NCI-H345 (cell line): ENCODE measurements around the gene ANKHD1.
"Not testable (repeated sequence)": the region's sequence is repeated elsewhere in the genome, so short reads cannot be mapped to it uniquely, and the experiment has no call there.

Source experiments
- DNase-seq: peaks from one replicate; lab custom pipeline; 2025; lab: John Stamatoyannopoulos, UW

Gene ANKHD1

DNA sequence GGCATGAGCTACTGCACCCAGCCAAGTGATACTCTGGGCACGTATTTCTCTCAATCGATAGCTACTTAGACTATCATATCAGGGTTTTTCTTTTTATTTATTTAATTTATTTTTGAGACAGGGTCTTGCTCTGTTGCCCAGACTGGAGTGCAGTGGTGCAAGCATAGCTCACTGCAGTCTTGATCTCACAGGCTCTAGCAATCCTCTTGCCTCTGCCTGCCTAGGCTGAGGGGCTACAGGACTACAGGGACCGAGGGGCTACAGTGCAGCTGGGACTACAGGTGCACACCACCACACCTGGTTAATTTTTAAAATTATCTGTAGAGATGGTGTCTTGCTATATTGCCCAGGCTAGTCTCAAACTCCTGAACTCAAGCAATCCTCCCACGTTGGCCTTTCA is 20.3 kb upstream of the ANKHD1 start:
- no peak for DNase-seq

DNA sequence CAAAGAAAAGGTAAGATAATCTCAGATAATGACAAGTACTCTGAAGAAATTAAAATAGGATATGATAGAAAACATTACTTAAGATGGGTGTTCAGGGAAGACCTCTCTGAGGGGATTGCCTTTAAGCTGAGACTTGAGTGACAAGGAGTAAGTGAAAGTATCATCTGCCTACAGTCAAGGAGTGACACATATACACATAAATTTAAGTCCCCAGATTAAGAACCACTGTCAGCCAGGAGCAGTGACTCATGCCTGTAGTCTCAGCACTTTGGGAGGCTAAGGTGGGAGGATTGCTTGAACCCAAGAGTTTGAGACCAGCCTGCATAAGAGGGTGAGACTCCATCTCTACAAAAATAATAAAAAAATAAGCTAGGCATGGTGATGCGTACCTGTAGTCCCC is 19.7 kb upstream of the ANKHD1 start:
- no peak for DNase-seq

- DNase-seq: no peak
Measured at GRCh38 chr5:140382866-140383265, 18.8 kb upstream of the ANKHD1 start.

GRCh38 chr5:140383300-140383699 is 18.3 kb upstream of the ANKHD1 start:
- DNase-seq: no peak

- no peak for DNase-seq
Measured at GRCh38 chr5:140388052-140388451, 13.6 kb upstream of the ANKHD1 start.

DNA sequence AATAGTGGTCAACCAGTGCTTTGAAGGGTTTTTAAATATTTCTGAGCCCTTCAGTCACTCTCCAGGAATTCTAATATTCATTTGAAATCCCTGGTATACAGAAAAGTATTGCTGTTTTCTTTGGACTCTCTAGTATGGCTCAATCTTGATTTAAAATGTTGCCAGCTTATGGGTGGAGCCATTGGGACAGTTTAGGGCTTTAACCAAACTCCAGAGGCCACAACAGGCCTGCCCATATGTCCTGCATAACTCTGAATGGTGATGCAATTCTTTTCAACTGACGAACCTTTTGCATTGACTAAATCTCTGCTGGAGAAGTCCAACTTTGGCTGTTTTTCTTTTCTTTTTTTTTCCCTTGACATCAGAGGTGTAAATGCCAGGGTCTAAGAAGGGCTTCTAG is 10.3 kb upstream of the ANKHD1 start:
- no peak for DNase-seq

DNA sequence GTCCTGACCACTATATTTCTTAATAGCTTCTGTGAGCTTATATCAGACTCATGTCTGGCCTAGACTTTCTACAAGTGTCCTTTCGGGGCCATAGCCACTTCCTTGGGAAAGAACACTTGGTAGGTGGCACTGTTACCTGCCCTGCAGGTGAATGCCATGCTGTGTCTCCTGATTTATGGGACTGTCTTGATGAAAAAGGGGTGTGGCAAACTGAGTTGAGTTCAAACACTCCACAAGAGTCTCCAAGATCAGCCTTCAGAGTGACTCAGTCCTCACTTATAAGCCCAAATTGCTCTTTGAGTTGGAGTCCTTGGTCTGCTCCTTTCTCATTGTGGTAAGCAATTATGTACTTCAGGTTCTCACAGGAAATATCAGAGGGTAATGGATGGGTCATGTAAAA is 9.9 kb upstream of the ANKHD1 start:
- no peak for DNase-seq

- DNase-seq: no peak
Measured at GRCh38 chr5:140393738-140394137, 7.9 kb upstream of the ANKHD1 start.

DNA sequence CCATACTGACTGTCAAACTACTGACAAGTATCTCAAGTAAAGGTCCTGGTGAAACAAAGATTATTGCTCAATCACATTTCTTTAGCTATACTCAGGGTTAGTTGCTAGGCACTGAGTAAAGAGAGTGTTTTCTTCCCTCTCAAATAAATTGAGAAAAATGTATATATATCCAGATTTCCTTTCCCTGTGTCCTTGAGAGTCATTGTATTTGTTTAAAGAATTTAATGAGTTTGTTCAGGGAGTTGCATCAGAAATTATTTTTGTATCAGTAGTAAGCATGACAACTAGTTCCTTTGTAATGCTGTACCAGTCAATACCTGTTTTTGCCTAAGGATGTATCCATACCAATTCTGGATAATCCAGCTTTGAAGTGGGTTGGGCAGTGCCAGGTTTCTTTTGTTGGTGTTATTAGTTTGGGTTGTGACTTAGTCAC is 3.2 kb upstream of the ANKHD1 start:
- no peak for DNase-seq

DNA sequence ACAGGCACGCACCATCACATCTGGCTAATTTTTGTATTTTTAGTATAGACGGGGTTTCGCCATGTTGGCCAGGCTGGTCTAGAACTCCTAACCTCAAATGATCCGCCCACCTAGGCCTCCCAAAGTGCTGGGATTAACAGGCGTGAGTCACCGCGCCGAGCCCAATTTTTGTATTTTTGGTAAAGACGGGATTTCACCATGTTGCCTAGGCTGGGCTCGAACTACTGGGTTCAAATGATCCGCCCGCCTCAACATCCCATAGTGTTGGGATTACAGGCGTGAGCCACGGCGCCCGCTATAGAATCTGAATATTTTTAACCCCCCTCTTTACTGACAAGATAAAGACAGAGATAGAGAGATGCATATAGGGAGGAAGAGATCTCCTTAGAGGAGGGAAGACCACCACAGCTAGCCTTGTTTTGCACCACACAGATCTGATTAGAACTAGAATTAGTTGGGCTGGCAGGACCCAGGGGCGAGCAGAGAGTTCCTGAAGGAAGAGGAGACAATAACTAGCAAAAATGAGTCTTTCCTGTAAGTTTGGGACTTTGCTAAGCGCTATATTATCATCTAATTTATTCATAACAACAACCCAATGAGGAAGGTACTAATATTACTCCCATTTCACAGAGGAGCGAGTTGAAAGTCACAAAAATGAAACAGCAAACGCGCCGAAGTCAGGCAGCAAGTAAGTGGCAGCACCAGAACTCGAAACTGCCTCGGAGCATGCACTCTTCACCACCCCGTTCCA is 1.5 kb upstream of the ANKHD1 start:
- peak; percentile 61 for DNase-seq

GRCh38 chr5:140400730-140401361 is 787 bp upstream of the ANKHD1 start:
- peak; percentile 96 for DNase-seq

- peak; percentile 31 for DNase-seq
Measured at GRCh38 chr5:140402258-140403074, 833 bp downstream of the ANKHD1 start.

DNA sequence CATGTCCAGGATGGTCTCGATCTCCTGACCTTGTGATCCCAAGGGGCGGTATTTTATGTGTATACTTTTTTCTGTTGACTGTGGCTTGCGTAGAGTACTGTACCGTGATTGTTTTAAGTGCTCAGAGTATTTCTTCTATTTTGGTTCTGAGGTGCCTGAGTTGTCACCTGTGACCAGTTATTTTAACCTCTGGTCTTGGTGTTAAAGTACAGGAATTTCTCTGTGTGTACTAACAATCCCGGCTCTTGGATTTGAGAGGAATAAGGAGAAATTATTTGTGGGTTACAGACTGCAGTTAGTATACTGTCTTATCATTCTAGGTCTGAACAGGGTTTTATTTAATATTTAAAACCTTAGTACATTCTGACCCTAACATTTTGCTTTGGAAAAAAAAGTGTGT is 2.0 kb downstream of the ANKHD1 start:
- DNase-seq: no peak

- peak; percentile 52 for DNase-seq
Measured at GRCh38 chr5:140408750-140409241, 7.2 kb downstream of the ANKHD1 start.

DNA sequence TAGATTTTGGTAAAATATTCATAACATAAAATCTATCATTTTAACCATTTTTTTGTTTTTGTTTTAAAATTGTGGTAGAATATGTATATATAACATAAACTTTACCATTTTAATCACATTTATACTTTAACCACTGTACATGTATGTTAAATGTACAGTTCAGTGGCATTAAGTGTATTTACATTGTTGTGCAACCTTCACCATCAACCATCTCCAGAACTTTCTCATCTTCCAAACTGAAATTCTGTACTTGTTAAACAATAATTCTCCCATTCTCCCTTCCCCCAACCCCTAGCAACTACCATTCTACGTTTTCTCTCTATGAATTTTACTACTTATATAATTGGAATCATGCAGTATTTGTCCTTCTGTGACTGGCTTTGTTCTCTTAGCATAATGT is 11.6 kb downstream of the ANKHD1 start:
- DNase-seq: no peak

- DNase-seq: no peak
Measured at GRCh38 chr5:140417235-140417634, 15.6 kb downstream of the ANKHD1 start.

DNA sequence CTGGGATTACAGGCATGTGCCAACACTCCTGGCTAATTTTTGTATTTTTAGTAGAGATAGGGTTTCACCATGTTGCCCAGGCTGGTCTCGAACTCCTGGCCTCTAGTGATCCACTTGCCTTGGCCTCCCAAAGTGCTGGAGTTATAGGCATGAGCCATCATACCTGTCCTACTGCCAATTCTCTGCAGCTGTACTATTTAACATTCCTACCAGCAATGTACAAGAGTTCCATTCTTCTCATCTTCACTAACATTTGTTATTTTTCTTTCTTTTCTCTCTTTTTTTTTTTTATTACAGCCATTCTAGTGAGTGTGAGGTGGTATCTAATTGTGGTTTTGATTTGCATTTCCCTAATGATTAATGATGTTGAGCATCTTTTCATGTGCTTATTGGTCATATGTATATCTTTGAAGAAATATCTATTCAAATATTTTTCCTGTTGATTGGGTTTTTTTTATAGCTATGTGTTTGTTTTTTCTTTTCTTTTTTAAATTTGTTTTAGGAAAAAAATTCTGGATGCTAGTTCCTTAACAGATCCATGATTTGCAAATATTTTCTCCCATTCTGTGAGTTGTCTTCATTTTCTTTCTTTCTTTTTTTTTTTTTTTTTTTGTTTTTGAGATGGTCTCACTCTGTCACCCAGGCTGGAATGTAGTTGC is 17.4 kb downstream of the ANKHD1 start:
- DNase-seq: no peak

DNA sequence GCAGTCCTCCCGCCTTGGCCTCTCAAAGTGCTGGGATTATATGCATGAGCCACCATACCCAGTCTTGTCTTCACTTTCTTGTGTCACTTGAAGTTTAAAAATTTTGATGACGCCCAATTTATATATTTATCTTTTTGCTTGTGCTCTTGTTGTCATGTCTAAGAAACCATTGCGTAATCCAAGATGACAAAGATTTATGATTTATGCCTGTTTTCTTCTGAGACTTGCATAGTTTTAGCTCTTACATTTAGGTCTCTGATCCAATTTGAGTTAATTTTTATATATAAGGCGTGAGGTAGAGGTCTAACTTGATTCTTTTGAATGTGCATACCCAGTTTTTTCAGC is 18.6 kb downstream of the ANKHD1 start:
- DNase-seq: no peak

DNA sequence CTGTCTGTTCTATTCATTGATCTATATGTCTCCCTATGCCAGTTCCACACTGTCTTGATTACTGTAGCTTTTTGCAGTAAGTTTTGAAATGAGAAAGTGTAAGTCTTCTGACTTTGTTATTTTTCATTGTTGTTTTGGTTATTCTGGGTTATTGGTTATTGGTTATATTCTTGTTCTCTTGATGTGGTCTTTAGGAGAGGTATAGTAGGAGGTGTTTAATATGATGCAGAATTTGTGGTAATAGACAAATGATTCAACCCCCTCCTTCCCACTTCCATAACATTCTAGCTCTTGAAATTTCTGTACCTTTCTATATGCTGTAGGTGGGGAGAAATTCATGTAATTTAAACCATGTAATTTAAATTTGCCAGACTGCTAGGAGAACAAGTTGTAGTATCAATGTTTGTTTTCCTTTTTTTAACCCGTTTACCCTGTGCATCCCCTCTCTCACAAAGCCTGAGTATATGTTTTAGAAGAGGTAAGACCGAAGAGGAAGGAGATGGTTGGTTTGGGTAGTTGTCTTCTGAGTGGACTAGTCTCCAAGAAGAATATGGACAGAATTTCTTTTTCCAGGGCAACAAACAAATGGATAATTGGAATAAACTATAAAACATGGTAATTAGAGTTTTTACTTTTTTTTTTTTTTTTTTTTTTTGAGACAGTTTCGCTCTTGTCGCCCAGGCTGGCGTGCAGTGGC is 19.2 kb downstream of the ANKHD1 start:
- no peak for DNase-seq

DNA sequence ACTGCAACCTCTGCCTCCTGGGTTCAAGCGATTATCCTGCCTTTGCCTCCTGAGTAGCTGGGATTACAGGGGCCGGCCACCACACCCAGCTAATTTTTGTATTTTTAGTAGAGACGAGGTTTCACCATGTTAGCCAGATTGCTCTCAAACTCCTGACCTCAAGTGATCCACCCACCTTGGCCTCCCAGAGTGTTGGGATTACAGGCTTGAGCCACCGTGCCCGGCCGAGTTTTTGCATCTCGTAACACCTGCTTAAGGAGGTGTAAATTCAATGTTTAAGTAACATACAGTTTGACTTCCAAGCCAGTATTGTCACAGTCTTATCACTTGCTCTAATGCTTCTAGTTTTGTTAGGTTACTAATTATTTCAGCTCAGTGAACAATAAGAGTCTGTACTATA is 19.7 kb downstream of the ANKHD1 start:
- not testable (repeated sequence) for DNase-seq

GRCh38 chr5:140423609-140424008 is 22.0 kb downstream of the ANKHD1 start:
- no peak for DNase-seq

DNA sequence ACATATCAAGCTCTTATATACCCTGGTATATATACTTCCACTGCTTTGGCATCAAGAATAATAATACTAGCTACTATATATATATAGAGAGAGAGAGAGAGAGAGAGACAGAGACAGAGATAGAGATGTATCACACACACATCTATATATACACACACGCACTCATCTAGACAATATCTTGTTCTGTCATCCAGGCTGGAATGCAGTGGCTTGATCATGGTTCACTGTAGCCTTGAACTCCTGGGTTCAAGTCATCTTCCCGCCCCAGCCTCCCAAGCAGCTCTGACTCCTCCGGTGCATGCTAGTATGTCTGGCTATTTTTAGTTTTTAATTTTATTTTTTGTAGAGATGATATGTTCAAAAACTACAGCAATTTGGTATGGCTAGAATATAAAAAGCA is 22.5 kb downstream of the ANKHD1 start:
- no peak for DNase-seq
